GM23338 (cell line): ENCODE results near the gene AFAP1L1. TPM values are rescaled to one million over a fixed set of nuclear protein-coding genes. Genes with fewer than 3 reads are reported as not detected.

ENCODE experiments used
- CREB1 ChIP-seq: fragments of 250-450 bp; sonication (Bioruptor Pico); IDR thresholded peaks from 2 replicates; pipeline ENCODE4 v1.5.0; 2020; ENCODE audit warnings: low read depth, mild to moderate bottlenecking, moderate library complexity
- ETS1 ChIP-seq: IDR thresholded peaks from 2 replicates; pipeline ENCODE4 v1.6.1; 2016; ENCODE audit warnings: antibody characterized with exemption
- EZH2phosphoT487 ChIP-seq: fragments of 200-600 bp; sonication (generic); IDR thresholded peaks from one replicate; pipeline ENCODE4 v1.8.1; 2018; ENCODE audit warnings: antibody characterized with exemption; ENCODE audit not compliant: unreplicated experiment
- NANOG ChIP-seq: IDR thresholded peaks from 2 replicates; pipeline ENCODE4 v1.6.1; 2016; ENCODE audit warnings: antibody characterized with exemption, borderline replicate concordance
- REST ChIP-seq: IDR thresholded peaks from one replicate; pipeline ENCODE4 v1.6.1; 2018; ENCODE audit warnings: antibody characterized with exemption; ENCODE audit not compliant: unreplicated experiment
- ZNF114 ChIP-seq: fragments of 250-450 bp; sonication (Bioruptor Pico); IDR thresholded peaks from 2 replicates; pipeline ENCODE4 v1.5.0; 2020; ENCODE audit warnings: mild to moderate bottlenecking, moderate library complexity
- ZNF331 ChIP-seq: fragments of 250-450 bp; sonication (Bioruptor Pico); IDR thresholded peaks from 2 replicates; pipeline ENCODE4 v1.5.0; 2020; ENCODE audit warnings: low read depth, mild to moderate bottlenecking, moderate library complexity
- polyA plus RNA-seq: library from polyadenylated mRNA; unstranded; fragments of >200 nt; fragmentation: Nextera tagmentation; extraction: Ambion mirVana; gene quantifications from 2 replicates; pipeline ENCODE4 v1.2.1, GENCODE V29; 2016
- total RNA-seq: library from RNA; depleted of rRNA; stranded (reverse); fragments of >200 nt; shearing (Covaris generic); gene quantifications from 2 replicates; pipeline ENCODE4 v1.2.3, GENCODE V29; 2014
- TF ChIP-seq, protein P1 (sequence below): fragments of 250-450 bp; sonication (Bioruptor Pico); IDR thresholded peaks from 2 replicates; pipeline ENCODE4 v1.5.0; 2020; ENCODE audit warnings: mild to moderate bottlenecking, moderate library complexity
- TF ChIP-seq, protein P2 (sequence below), 2 experiments: fragments of 200-600 bp in 1 of 2; sonication (generic) in 1 of 2; conservative IDR thresholded peaks; 2 replicates each; pipeline versions ENCODE4 v1.5.1 to v1.6.1; 2016 to 2017; ENCODE audit warnings: antibody characterized with exemption in 2 of 2, low read depth in 2 of 2, mild to moderate bottlenecking in 2 of 2, moderate library complexity in 1 of 2

The AFAP1L1 gene
- total and polyA plus RNA-seq, 2 experiments from 2014 or later = 3.2 to 5.7 TPM

DNA sequence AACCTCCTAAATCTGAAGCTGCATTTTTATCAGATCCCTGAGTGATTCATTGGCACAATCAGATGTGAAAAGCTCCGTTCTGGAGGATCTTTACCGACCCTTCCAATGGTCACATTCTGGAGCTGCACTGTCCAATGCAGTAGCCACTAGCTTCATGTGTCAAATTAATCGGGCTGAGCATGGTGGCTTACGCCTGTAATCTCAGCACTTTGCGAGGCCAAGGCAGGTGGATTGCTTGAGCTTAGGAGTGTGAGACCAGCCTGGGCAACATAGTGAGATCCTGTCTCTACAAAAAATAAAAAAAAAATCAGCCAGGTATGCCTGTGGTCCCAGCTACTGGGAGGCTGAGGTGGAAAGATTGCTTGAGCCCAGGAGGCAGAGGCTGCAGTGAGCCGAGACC, 103.8 kb downstream of the AFAP1L1 start (continued):
- TF ChIP-seq, protein P1, sequence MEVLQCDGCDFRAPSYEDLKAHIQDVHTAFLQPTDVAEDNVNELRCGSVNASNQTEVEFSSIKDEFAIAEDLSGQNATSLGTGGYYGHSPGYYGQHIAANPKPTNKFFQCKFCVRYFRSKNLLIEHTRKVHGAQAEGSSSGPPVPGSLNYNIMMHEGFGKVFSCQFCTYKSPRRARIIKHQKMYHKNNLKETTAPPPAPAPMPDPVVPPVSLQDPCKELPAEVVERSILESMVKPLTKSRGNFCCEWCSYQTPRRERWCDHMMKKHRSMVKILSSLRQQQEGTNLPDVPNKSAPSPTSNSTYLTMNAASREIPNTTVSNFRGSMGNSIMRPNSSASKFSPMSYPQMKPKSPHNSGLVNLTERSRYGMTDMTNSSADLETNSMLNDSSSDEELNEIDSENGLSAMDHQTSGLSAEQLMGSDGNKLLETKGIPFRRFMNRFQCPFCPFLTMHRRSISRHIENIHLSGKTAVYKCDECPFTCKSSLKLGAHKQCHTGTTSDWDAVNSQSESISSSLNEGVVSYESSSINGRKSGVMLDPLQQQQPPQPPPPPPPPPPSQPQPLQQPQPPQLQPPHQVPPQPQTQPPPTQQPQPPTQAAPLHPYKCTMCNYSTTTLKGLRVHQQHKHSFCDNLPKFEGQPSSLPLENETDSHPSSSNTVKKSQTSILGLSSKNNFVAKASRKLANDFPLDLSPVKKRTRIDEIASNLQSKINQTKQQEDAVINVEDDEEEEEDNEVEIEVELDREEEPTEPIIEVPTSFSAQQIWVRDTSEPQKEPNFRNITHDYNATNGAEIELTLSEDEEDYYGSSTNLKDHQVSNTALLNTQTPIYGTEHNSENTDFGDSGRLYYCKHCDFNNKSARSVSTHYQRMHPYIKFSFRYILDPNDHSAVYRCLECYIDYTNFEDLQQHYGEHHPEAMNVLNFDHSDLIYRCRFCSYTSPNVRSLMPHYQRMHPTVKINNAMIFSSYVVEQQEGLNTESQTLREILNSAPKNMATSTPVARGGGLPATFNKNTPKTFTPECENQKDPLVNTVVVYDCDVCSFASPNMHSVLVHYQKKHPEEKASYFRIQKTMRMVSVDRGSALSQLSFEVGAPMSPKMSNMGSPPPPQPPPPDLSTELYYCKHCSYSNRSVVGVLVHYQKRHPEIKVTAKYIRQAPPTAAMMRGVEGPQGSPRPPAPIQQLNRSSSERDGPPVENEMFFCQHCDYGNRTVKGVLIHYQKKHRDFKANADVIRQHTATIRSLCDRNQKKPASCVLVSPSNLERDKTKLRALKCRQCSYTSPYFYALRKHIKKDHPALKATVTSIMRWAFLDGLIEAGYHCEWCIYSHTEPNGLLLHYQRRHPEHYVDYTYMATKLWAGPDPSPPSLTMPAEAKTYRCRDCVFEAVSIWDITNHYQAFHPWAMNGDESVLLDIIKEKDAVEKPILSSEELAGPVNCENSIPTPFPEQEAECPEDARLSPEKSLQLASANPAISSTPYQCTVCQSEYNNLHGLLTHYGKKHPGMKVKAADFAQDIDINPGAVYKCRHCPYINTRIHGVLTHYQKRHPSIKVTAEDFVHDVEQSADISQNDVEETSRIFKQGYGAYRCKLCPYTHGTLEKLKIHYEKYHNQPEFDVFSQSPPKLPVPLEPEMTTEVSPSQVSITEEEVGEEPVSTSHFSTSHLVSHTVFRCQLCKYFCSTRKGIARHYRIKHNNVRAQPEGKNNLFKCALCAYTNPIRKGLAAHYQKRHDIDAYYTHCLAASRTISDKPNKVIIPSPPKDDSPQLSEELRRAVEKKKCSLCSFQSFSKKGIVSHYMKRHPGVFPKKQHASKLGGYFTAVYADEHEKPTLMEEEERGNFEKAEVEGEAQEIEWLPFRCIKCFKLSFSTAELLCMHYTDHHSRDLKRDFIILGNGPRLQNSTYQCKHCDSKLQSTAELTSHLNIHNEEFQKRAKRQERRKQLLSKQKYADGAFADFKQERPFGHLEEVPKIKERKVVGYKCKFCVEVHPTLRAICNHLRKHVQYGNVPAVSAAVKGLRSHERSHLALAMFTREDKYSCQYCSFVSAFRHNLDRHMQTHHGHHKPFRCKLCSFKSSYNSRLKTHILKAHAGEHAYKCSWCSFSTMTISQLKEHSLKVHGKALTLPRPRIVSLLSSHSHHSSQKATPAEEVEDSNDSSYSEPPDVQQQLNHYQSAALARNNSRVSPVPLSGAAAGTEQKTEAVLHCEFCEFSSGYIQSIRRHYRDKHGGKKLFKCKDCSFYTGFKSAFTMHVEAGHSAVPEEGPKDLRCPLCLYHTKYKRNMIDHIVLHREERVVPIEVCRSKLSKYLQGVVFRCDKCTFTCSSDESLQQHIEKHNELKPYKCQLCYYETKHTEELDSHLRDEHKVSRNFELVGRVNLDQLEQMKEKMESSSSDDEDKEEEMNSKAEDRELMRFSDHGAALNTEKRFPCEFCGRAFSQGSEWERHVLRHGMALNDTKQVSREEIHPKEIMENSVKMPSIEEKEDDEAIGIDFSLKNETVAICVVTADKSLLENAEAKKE (CRISPR knock-in tag) = no peak
- TF ChIP-seq, protein P2, sequence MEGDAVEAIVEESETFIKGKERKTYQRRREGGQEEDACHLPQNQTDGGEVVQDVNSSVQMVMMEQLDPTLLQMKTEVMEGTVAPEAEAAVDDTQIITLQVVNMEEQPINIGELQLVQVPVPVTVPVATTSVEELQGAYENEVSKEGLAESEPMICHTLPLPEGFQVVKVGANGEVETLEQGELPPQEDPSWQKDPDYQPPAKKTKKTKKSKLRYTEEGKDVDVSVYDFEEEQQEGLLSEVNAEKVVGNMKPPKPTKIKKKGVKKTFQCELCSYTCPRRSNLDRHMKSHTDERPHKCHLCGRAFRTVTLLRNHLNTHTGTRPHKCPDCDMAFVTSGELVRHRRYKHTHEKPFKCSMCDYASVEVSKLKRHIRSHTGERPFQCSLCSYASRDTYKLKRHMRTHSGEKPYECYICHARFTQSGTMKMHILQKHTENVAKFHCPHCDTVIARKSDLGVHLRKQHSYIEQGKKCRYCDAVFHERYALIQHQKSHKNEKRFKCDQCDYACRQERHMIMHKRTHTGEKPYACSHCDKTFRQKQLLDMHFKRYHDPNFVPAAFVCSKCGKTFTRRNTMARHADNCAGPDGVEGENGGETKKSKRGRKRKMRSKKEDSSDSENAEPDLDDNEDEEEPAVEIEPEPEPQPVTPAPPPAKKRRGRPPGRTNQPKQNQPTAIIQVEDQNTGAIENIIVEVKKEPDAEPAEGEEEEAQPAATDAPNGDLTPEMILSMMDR (conservative IDR thresholded peaks at IDR 0.05; ENCODE audit: low read depth in 2 of 2) = no peak
- no peak for TF ChIP-seq EZH2phosphoT487
- no peak for TF ChIP-seq ZNF114 (CRISPR knock-in tag)
- no peak for TF ChIP-seq REST
- TF ChIP-seq CREB1 = no peak
- no peak for TF ChIP-seq ETS1
- TF ChIP-seq ZNF331 (CRISPR knock-in tag) = no peak
- no peak for TF ChIP-seq NANOG
